ENCODE results near the gene PTPN18.

- no peak for TF ChIP-seq CTCF (IDR thresholded peaks at IDR 0.05)
- no peak for TF ChIP-seq EP300 (IDR thresholded peaks at IDR 0.05)
Observed at GRCh38 chr2:130353291-130354138, 2.3 kb upstream of the PTPN18 start.
